ENCODE data around the gene SPDL1.

The SPDL1 gene

GRCh38 chr5:169551146-169551545, 32.4 kb upstream of the SPDL1 start:
- peaks cover 76 to 78% of the 10 kb centered on the region in 2 donors for H3K27me3 Mint-ChIP-seq

GRCh38 chr5:169551696-169552095, 31.9 kb upstream of the SPDL1 start:
- H3K27ac Mint-ChIP-seq = no peak overlapping the region
- H3K36me3 Mint-ChIP-seq (ENCODE audit: insufficient read depth) = peaks cover 2% of the 10 kb centered on the region
- ATAC-seq (replicated peaks) (no peak), DNase-seq (no peak)
- H3K4me1 Mint-ChIP-seq (ENCODE audit: low read depth in 2 of 2) = no peaks in the 10 kb centered on the region
- H3K9me3 Mint-ChIP-seq = no peaks in the 10 kb centered on the region
- H3K4me3 Mint-ChIP-seq = no peak overlapping the region
- peaks cover 76 to 80% of the 10 kb centered on the region in 2 donors for H3K27me3 Mint-ChIP-seq

More at GRCh38 chr5:169551146-169551545, 32.4 kb upstream of the SPDL1 start:
- H3K36me3 Mint-ChIP-seq (ENCODE audit: insufficient read depth) = no peaks in the 10 kb centered on the region
- H3K4me1 Mint-ChIP-seq (ENCODE audit: low read depth in 2 of 2) = no peaks in the 10 kb centered on the region
- ATAC-seq (replicated peaks) = no peak
- no peaks in the 10 kb centered on the region for H3K9me3 Mint-ChIP-seq
- H3K27ac Mint-ChIP-seq = no peak overlapping the region
- DNase-seq = no peak
- no peak overlapping the region for H3K4me3 Mint-ChIP-seq

- H3K27ac Mint-ChIP-seq = no peak overlapping the region
- H3K4me1 Mint-ChIP-seq (ENCODE audit: low read depth in 2 of 2) = no peaks in the 10 kb centered on the region
- H3K27me3 Mint-ChIP-seq = peaks cover 65 to 66% of the 10 kb centered on the region in 2 donors
- ATAC-seq (replicated peaks) = no peak
- no peak overlapping the region for H3K4me3 Mint-ChIP-seq
- H3K36me3 Mint-ChIP-seq (ENCODE audit: insufficient read depth) = peaks cover 2% of the 10 kb centered on the region
- H3K9me3 Mint-ChIP-seq = no peaks in the 10 kb centered on the region
- DNase-seq = no peak
Measured at GRCh38 chr5:169554251-169554650, 29.3 kb upstream of the SPDL1 start.

DNA sequence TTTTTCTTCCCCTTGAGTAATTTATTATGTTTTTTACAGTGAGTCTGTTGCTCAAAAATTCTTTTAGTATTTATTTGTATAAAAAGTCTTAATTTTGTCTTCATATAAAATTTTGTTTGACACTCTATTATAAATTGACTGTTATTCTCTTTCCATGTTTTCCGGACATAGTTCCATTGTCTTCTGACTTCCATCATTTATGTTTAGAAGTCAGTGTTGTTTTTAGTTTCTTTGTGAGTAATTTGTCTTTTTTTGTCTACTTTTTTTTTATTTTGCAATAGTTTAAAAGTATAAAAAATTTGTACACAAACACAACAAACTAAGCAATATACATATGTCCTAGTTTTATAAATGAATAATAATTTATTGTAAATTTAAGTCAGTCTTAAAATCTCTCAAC, 25.7 kb upstream of the SPDL1 start:
- no peak overlapping the region for H3K4me3 Mint-ChIP-seq
- peaks cover 2% of the 10 kb centered on the region for H3K36me3 Mint-ChIP-seq (ENCODE audit: insufficient read depth)
- no peak for ATAC-seq (replicated peaks)
- H3K27me3 Mint-ChIP-seq = peaks cover 62 to 67% of the 10 kb centered on the region in 2 donors
- H3K9me3 Mint-ChIP-seq = no peaks in the 10 kb centered on the region
- no peaks in the 10 kb centered on the region for H3K4me1 Mint-ChIP-seq (ENCODE audit: low read depth in 2 of 2)
- DNase-seq = no peak
- H3K27ac Mint-ChIP-seq = no peak overlapping the region

DNA sequence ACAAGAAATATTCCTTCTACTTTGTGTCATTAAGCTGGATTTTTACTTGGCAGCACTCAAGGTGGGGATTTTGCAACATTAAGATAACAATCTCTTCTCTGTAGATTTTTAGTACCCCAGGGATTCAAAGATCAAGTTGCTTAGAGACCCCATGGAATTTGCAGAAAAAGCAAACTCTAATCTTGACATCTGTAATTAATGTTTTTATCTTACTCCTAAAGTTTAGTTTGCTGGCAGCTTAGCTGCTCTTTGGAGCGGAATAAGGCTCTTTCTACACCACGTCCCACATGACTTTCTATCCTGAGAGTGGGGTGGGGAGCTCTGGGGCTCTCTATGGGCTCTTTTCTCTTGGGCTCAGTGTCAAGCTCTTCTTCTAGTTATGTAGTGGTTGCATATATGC, 21.7 kb upstream of the SPDL1 start:
- DNase-seq (no peak), ATAC-seq (replicated peaks) (no peak)
- no peaks in the 10 kb centered on the region for H3K36me3 Mint-ChIP-seq (ENCODE audit: insufficient read depth)
- H3K4me1 Mint-ChIP-seq (ENCODE audit: low read depth in 2 of 2) = no peaks in the 10 kb centered on the region
- peaks cover 73 to 78% of the 10 kb centered on the region in 2 donors for H3K27me3 Mint-ChIP-seq
- no peaks in the 10 kb centered on the region for H3K9me3 Mint-ChIP-seq
- no peak overlapping the region for H3K4me3 Mint-ChIP-seq
- no peak overlapping the region for H3K27ac Mint-ChIP-seq

GRCh38 chr5:169563369-169563768, 20.2 kb upstream of the SPDL1 start:
- no peak for DNase-seq
- H3K4me1 Mint-ChIP-seq (ENCODE audit: low read depth in 2 of 2) = no peaks in the 10 kb centered on the region
- ATAC-seq (replicated peaks) = no peak
- no peaks in the 10 kb centered on the region for H3K36me3 Mint-ChIP-seq (ENCODE audit: insufficient read depth)
- peaks cover 0 to 2% of the 10 kb centered on the region in 2 donors for H3K9me3 Mint-ChIP-seq
- no peak overlapping the region for H3K27ac Mint-ChIP-seq
- H3K27me3 Mint-ChIP-seq = peaks cover 87% of the 10 kb centered on the region in 2 donors
- H3K4me3 Mint-ChIP-seq = no peak overlapping the region

DNA sequence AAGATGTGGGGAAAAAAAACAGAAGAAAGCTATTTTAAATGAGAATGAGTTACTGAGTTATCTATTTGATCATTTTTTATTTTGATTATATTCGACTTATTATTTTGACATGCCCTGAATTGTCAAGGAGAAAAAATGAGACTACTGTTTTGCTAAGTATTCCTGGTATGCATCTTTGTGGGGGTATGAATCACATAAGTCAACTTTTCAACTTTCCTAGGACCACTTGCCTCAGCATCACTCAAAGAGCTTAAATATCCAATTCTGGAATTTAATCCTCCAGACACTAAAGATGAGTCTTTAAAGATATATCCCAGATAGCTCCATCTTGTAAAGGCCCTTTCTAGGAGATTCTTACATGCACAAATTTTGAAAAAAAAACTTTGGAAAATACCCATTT, 17.4 kb upstream of the SPDL1 start:
- peaks cover 0 to 2% of the 10 kb centered on the region in 2 donors for H3K9me3 Mint-ChIP-seq
- H3K27me3 Mint-ChIP-seq = peaks cover 81 to 83% of the 10 kb centered on the region in 2 donors
- DNase-seq (no peak), ATAC-seq (replicated peaks) (no peak)
- H3K36me3 Mint-ChIP-seq (ENCODE audit: insufficient read depth) = no peaks in the 10 kb centered on the region
- H3K4me3 Mint-ChIP-seq = no peak overlapping the region
- H3K4me1 Mint-ChIP-seq (ENCODE audit: low read depth in 2 of 2) = peaks cover 0 to 2% of the 10 kb centered on the region in 2 donors
- no peak overlapping the region for H3K27ac Mint-ChIP-seq

GRCh38 chr5:169567079-169567478, 16.5 kb upstream of the SPDL1 start:
- H3K9me3 Mint-ChIP-seq = peaks cover 0 to 2% of the 10 kb centered on the region in 2 donors
- no peak overlapping the region for H3K4me3 Mint-ChIP-seq
- DNase-seq (no peak), ATAC-seq (replicated peaks) (no peak)
- no peaks in the 10 kb centered on the region for H3K36me3 Mint-ChIP-seq (ENCODE audit: insufficient read depth)
- H3K4me1 Mint-ChIP-seq (ENCODE audit: low read depth in 2 of 2) = peaks cover 0 to 2% of the 10 kb centered on the region in 2 donors
- peaks cover 75 to 76% of the 10 kb centered on the region in 2 donors for H3K27me3 Mint-ChIP-seq
- H3K27ac Mint-ChIP-seq = no peak overlapping the region

GRCh38 chr5:169569513-169569912, 14.1 kb upstream of the SPDL1 start:
- no peak overlapping the region for H3K27ac Mint-ChIP-seq
- H3K4me3 Mint-ChIP-seq = no peak overlapping the region
- DNase-seq (no peak), ATAC-seq (replicated peaks) (no peak)
- H3K4me1 Mint-ChIP-seq (ENCODE audit: low read depth in 2 of 2) = peaks cover 0 to 2% of the 10 kb centered on the region in 2 donors
- no peaks in the 10 kb centered on the region for H3K36me3 Mint-ChIP-seq (ENCODE audit: insufficient read depth)
- H3K27me3 Mint-ChIP-seq = peaks cover 67 to 75% of the 10 kb centered on the region in 2 donors
- peaks cover 0 to 2% of the 10 kb centered on the region in 2 donors for H3K9me3 Mint-ChIP-seq

DNA sequence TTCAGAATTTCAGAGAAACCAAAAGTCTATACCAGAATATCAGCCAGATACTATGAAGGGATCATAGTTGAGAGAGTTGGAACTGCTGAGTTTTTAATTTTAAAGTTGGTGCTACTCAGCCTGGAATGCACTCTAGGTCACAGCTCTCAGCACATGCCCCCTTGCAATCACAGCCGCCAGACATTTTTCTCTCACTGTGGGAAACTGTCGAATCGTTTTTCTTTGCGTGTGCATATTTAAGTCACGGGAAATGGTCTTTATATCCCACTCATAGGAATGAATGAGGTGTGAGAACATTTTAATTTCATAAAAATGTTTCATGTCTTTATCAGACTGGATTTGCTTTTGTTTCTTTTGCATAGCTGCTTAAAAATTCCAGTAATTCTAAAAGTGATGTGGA, 12.2 kb upstream of the SPDL1 start:
- Mint-ChIP-seq H3K27me3 (peaks cover 70% of the 10 kb centered on the region in 2 donors), H3K27ac (no peak overlapping the region), H3K4me1 (ENCODE audit: low read depth in 2 of 2) (peaks cover 0 to 2% of the 10 kb centered on the region in 2 donors), H3K36me3 (ENCODE audit: insufficient read depth) (no peaks in the 10 kb centered on the region), H3K9me3 (peaks cover 0 to 2% of the 10 kb centered on the region in 2 donors), H3K4me3 (no peak overlapping the region)
- ATAC-seq (replicated peaks) (no peak), DNase-seq (no peak)

DNA sequence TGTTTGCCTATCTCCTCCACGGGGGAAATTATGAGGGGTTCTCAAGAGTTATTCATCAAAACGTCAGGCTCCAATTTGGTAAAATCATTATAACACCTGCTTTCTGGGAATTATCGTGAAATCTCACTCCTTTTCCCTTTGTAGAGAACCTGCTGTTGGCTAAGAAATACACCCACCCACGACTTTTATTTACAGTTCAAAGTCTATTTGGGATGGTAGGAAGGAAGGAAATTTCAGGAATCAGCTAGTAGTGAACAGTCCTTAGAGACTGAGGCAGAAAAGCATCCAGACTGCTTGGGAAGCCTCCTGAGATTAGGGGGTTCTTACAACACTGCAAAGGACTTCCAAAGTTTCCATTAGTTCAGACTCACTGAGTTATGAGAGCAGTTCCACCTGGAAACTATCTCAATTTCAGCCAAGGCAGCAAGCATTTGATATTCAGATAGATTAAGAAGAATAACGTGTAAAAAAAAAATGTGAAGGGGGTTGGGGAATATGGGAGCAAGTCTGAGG, 9.4 kb upstream of the SPDL1 start:
- peaks cover 54 to 58% of the 10 kb centered on the region in 2 donors for H3K27me3 Mint-ChIP-seq
- DNase-seq (no peak), ATAC-seq (replicated peaks) (no peak)
- no peak overlapping the region for H3K27ac Mint-ChIP-seq
- peaks cover 0 to 2% of the 10 kb centered on the region in 2 donors for H3K4me1 Mint-ChIP-seq (ENCODE audit: low read depth in 2 of 2)
- no peak overlapping the region for H3K4me3 Mint-ChIP-seq
- H3K9me3 Mint-ChIP-seq = no peaks in the 10 kb centered on the region
- peaks cover 4% of the 10 kb centered on the region for H3K36me3 Mint-ChIP-seq (ENCODE audit: insufficient read depth)

GRCh38 chr5:169576181-169576598, 7.4 kb upstream of the SPDL1 start:
- H3K27ac Mint-ChIP-seq = no peak overlapping the region
- no peak overlapping the region for H3K4me3 Mint-ChIP-seq
- no peaks in the 10 kb centered on the region for H3K4me1 Mint-ChIP-seq (ENCODE audit: low read depth in 2 of 2)
- peaks cover 4% of the 10 kb centered on the region for H3K36me3 Mint-ChIP-seq (ENCODE audit: insufficient read depth)
- DNase-seq (no peak), ATAC-seq (replicated peaks) (no peak)
- H3K9me3 Mint-ChIP-seq = no peaks in the 10 kb centered on the region
- peaks cover 36 to 47% of the 10 kb centered on the region in 2 donors for H3K27me3 Mint-ChIP-seq

GRCh38 chr5:169577951-169578350, 5.6 kb upstream of the SPDL1 start:
- Mint-ChIP-seq H3K27me3 (peaks cover 32 to 44% of the 10 kb centered on the region in 2 donors), H3K36me3 (ENCODE audit: insufficient read depth) (peaks cover 7% of the 10 kb centered on the region), H3K9me3 (no peaks in the 10 kb centered on the region), H3K4me3 (no peak overlapping the region), H3K27ac (no peak overlapping the region), H3K4me1 (ENCODE audit: low read depth in 2 of 2) (peaks cover 0 to 2% of the 10 kb centered on the region in 2 donors)
- no peak for ATAC-seq (replicated peaks)
- DNase-seq = no peak

- H3K27ac Mint-ChIP-seq = no peak overlapping the region
- peaks cover 13% of the 10 kb centered on the region for H3K36me3 Mint-ChIP-seq (ENCODE audit: insufficient read depth)
- DNase-seq = no peak
Measured at GRCh38 chr5:169580964-169581363, 2.6 kb upstream of the SPDL1 start.

More at GRCh38 chr5:169580964-169581363, 2.6 kb upstream of the SPDL1 start:
- H3K4me1 Mint-ChIP-seq (ENCODE audit: low read depth in 2 of 2) = peaks cover 8 to 13% of the 10 kb centered on the region in 2 donors
- H3K27me3 Mint-ChIP-seq = peaks cover 8 to 24% of the 10 kb centered on the region in 2 donors
- no peak for ATAC-seq (replicated peaks)
- no peaks in the 10 kb centered on the region for H3K9me3 Mint-ChIP-seq
- no peak overlapping the region for H3K4me3 Mint-ChIP-seq
